Measurements from ENCODE around the gene SVEP1. TPM values are rescaled to one million over a fixed set of nuclear protein-coding genes. Genes with fewer than 3 reads are reported as not detected.
"Not testable (repeated sequence)": the region's sequence is repeated elsewhere in the genome, so short reads cannot be mapped to it uniquely, and the experiment has no call there.

Gene SVEP1
- total and polyA plus RNA-seq, 2 donors from 2014 or later, result 1.1 to 19.3 TPM

- intact Hi-C loops (cut with DNase I), result no loop called here
- Histone ChIP-seq H3K4me1 (ENCODE audit: control insufficient read depth in 2 of 3, insufficient read depth in 2 of 3, low read depth in 1 of 3, low read length in 3 of 3) (no peaks in the 10 kb centered on the region), H3K9me3 (ENCODE audit: control insufficient read depth in 2 of 3, insufficient read depth in 1 of 3, low read length in 3 of 3) (no peaks in the 10 kb centered on the region), H3K4me3 (ENCODE audit: low read length in 3 of 3) (no peak overlapping the region), H3K36me3 (ENCODE audit: control insufficient read depth in 2 of 3, insufficient read depth in 3 of 3, low read length in 3 of 3) (no peaks in the 10 kb centered on the region), H3K9ac (ENCODE audit: low read length in 3 of 3) (no peak overlapping the region), H3K27ac (ENCODE audit: low read depth in 2 of 2, low read length in 2 of 2) (no peak overlapping the region), H3K27me3 (ENCODE audit: control insufficient read depth, insufficient read depth, low read length) (no peaks in the 10 kb centered on the region)
- peak in 2 of 5 donors; percentile 5 to 44 for DNase-seq
- FAIRE-seq, result no peak
- TF ChIP-seq CTCF (IDR thresholded peaks at IDR 0.05; ENCODE audit: borderline replicate concordance, extremely low read depth, insufficient read depth), result no peak
Measured at GRCh38 chr9:110531776-110532175, 47.8 kb downstream of the SVEP1 start.

- H3K9ac ChIP-seq (ENCODE audit: low read length in 3 of 3); intact Hi-C loops (cut with DNase I); DNase-seq; FAIRE-seq; H3K36me3 ChIP-seq (ENCODE audit: control insufficient read depth in 2 of 3, insufficient read depth in 3 of 3, low read length in 3 of 3); H3K4me3 ChIP-seq (ENCODE audit: low read length in 3 of 3); H3K4me1 ChIP-seq (ENCODE audit: control insufficient read depth in 2 of 3, insufficient read depth in 2 of 3, low read depth in 1 of 3, low read length in 3 of 3); H3K9me3 ChIP-seq (ENCODE audit: control insufficient read depth in 2 of 3, insufficient read depth in 1 of 3, low read length in 3 of 3); H3K27me3 ChIP-seq (ENCODE audit: control insufficient read depth, insufficient read depth, low read length); H3K27ac ChIP-seq (ENCODE audit: low read depth in 2 of 2, low read length in 2 of 2): not testable (repeated sequence)
Measured at GRCh38 chr9:110531241-110531640, 48.3 kb downstream of the SVEP1 start.

DNA sequence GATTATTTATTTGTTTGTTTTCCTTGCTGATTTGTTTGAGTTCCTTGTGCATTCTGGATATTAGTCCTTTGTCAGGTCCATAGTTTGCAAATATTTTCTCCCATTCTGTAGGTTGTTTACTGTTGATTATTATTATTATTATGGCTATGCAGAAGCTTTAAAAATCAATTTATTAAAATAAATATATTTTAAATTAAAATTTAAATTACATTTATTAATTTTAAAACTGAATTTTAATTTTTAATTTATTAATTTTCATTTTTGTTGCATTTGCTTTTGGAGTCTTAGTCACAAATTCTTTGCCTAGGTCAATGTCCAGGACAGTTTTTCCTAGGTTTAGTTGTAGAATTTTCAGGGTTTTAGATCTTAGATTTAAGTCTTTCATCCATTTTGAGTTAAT lies 50.9 kb downstream of the SVEP1 start:
- TF ChIP-seq CTCF (IDR thresholded peaks at IDR 0.05; ENCODE audit: borderline replicate concordance, extremely low read depth, insufficient read depth), result no peak
- H3K4me3 ChIP-seq (ENCODE audit: low read length in 3 of 3), result no peak overlapping the region
- FAIRE-seq, result peak; percentile 72

GRCh38 chr9:110526426-110526825 lies 53.1 kb downstream of the SVEP1 start:
- no peaks in the 10 kb centered on the region for H3K36me3 ChIP-seq (ENCODE audit: control insufficient read depth in 2 of 3, insufficient read depth in 3 of 3, low read length in 3 of 3)
- H3K27ac ChIP-seq (ENCODE audit: low read depth in 2 of 2, low read length in 2 of 2), result no peak overlapping the region
- intact Hi-C loops (cut with DNase I), result no loop called here
- H3K9me3 ChIP-seq (ENCODE audit: control insufficient read depth in 2 of 3, insufficient read depth in 1 of 3, low read length in 3 of 3), result no peaks in the 10 kb centered on the region
- no peak overlapping the region for H3K9ac ChIP-seq (ENCODE audit: low read length in 3 of 3)
- H3K27me3 ChIP-seq (ENCODE audit: control insufficient read depth, insufficient read depth, low read length), result no peaks in the 10 kb centered on the region
- H3K4me1 ChIP-seq (ENCODE audit: control insufficient read depth in 2 of 3, insufficient read depth in 2 of 3, low read depth in 1 of 3, low read length in 3 of 3), result no peaks in the 10 kb centered on the region
- no peak overlapping the region for H3K4me3 ChIP-seq (ENCODE audit: low read length in 3 of 3)
- no peak for DNase-seq
- no peak for FAIRE-seq
- no peak for TF ChIP-seq CTCF (IDR thresholded peaks at IDR 0.05; ENCODE audit: borderline replicate concordance, extremely low read depth, insufficient read depth)

More for the DNA sequence above, 50.9 kb downstream of the SVEP1 start:
- no peaks in the 10 kb centered on the region for H3K27me3 ChIP-seq (ENCODE audit: control insufficient read depth, insufficient read depth, low read length)
- no peak overlapping the region for H3K9ac ChIP-seq (ENCODE audit: low read length in 3 of 3)
- no peak overlapping the region for H3K27ac ChIP-seq (ENCODE audit: low read depth in 2 of 2, low read length in 2 of 2)
- H3K4me1 ChIP-seq (ENCODE audit: control insufficient read depth in 2 of 3, insufficient read depth in 2 of 3, low read depth in 1 of 3, low read length in 3 of 3), result no peaks in the 10 kb centered on the region
- intact Hi-C loops (cut with DNase I), result no loop called here
- no peak for DNase-seq
- H3K36me3 ChIP-seq (ENCODE audit: control insufficient read depth in 2 of 3, insufficient read depth in 3 of 3, low read length in 3 of 3), result no peaks in the 10 kb centered on the region
- no peaks in the 10 kb centered on the region for H3K9me3 ChIP-seq (ENCODE audit: control insufficient read depth in 2 of 3, insufficient read depth in 1 of 3, low read length in 3 of 3)

Measured in kidney (tissue), 14 donors.